Hematopoietic multipotent progenitor cell treated with erythropoietin and hydrocortisone succinate and interleukin-3 and kit ligand, for 6 days (in vitro differentiated cells): ENCODE results near the gene PCBP3.
"Not testable (repeated sequence)": the region's sequence is repeated elsewhere in the genome, so short reads cannot be mapped to it uniquely, and the experiment has no call there.

Experiments
- DNase-seq: peaks from one replicate; pipeline ENCODE4 v3.0.0-alpha.2; 2015

PCBP3 gene

DNA sequence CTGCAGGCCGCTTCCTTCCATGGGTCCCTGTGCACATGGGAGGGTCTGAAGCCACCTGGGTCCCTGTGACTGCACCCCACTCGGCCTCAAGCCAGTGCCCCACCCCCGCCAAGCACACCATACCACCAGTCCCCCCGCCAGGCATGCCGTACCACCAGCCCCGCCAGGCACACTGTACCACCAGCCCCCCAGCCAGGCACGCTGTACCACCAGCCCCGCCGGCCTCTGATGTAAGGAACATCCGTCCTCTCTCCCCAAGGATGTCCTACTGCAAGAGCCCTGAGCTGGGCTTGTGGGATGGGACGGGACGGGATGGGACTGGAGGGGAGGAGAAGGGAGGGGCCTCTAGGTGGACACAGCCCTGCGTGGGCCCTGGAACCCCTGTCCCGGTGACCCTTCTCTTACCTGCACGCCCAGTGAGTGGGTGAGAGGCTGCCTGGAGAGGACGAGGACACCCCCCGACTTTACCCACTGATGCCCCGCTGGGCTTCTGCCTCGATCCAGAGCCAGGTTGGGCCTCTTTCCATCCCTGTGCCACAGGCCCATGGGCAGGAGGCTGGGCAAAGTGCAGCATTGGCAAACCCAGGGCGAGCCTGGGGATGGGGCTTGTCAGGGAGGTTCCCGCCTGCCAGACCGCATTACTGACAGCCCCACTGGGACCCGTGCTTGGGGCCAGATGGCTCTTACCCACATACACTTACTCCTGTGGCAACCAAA is 297.3 kb downstream of the PCBP3 start:
- DNase-seq, result no peak

DNA sequence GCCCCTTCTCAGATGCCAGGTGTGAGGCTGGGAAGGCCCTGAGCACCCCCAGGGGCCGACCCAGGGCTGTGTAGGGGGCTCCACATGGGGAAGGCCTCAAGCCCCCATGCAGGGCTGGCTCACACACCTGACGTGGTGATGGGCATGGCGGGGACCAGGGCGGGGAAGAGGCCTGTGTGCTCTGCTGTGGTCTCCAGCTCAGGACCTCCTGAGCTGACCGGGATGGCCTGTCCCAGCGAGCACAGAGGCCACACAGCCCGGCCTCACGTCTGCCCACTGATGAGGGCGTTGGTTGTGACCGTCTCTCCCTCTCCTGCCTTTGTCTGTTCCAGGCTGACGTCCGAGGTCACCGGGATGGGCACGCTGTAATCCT is 297.8 kb downstream of the PCBP3 start:
- no peak for DNase-seq

DNA sequence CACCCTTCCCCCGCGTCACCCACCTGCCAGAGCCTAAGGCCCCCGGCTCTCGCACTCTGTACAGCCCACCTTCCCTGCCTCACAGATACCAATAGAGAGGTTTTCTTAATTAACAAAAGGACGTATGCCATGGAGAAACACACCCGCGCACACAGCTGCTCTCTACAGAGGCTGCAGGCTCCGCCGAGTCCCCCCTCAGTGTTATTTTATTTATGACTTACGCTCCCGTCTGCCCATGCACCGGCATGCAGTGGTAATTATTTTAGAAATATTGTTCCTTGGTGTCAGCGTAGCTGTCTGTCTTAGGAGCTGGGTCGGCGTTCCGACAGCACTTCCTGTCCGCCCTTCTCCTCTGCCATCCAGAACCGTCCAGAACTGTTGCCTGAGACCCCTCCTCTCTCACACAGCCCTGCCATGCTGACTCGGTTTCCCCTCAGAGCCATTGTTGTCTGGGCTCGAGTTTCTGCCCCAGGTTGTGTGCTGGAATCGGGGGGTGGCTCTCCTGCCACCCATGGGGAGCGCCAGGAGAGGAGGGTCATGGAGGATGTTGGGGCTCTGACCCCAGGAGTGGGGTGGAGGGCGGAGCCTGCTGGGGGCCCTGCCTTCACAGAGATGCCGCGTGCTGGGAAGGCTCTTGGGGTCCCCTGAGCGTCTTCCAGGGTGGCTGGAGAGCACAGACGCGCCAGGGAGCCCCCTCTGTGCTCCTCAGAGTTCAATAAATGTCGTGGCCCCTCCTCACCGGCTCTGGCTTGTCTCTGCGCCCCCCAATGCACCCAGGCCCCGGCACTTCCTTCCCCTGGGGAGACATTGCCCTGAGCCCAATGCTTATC is 298.4 kb downstream of the PCBP3 start:
- DNase-seq, result no peak

DNA sequence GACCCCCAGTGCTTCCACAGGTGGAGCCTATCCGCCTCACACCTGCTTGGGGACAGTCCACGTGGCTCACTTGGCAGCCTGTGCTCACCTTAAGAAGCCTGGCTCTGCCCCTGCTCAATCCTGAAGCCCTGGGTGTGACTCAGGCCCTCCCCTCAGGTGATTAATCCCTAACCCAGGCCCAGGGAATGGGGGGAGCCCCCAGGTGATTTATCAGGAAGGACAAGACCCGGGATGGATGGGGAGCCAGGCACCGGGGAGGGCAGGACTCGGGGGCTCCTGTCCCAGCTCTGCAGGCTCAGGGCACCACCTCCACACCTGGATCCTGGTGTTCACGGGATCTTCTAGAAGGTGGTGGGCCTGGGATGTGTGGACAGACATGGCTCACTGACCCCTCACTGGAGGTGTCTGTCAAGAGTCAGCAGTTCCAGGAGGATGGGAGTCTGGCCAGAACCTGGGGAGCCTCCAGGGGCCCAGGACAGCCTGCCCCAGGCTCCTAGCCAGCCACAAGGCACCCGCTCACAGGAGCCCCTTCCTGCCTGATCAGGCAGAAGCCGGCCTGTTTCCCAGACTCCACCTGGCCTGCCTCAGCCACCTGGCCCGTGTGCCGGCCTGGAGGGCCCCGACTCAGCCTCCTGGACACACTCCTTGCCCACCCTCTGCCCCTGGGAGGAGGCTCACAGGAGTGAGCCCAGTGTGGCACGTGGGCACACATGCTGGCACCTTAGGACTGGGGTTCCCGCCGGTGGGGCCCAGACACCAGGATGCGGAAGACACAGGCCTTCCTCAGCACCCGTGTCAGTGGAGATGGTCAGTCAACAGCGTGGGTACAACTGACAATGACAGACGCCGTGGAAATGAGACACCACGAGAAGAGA is 299.5 kb downstream of the PCBP3 start:
- no peak for DNase-seq

DNA sequence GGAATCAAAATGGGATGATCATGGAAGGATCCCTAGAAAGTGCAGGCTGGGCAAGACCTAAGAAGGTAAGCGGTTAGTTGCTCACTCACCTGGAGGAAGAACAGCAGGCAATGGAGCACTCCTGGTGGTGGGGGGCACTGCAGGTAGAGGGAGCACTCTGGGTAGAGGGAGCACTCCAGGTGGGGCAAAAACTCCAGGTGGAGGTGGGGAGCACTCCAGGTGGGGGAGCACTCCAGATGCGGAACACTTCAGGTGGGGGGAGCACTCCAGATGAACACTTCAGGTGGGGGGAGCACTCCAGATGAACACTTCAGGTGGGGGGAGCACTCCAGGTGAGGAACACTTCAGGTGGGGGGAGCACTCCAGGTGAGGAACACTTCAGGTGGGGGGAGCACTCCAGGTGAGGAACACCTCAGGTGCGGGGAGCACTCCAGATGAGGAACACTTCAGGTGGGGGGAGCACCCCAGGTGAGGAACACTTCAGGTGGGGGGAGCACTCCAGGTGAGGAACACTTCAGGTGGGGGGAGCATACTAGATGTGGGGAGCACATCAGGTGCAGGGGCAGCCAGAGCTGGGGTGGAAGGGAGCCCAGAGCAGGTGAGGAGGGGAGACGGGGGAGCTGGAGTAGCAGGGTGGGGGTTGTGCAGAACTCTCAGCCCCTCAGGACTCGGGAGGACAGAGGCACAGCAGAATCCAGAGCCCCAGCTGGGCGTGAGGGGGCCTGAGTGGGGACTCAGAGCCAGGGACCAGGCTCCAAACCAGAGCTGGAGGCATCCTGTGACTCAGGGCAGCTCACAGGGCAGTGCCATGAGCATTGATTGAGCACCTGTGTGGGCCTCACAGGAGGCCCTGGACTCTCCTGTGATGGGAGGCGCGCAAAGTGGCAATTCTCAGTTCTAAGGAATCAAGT is 300.4 kb downstream of the PCBP3 start:
- no peak for DNase-seq

GRCh38 chr21:45944601-45945000 is 301.1 kb downstream of the PCBP3 start:
- DNase-seq, result no peak

DNA sequence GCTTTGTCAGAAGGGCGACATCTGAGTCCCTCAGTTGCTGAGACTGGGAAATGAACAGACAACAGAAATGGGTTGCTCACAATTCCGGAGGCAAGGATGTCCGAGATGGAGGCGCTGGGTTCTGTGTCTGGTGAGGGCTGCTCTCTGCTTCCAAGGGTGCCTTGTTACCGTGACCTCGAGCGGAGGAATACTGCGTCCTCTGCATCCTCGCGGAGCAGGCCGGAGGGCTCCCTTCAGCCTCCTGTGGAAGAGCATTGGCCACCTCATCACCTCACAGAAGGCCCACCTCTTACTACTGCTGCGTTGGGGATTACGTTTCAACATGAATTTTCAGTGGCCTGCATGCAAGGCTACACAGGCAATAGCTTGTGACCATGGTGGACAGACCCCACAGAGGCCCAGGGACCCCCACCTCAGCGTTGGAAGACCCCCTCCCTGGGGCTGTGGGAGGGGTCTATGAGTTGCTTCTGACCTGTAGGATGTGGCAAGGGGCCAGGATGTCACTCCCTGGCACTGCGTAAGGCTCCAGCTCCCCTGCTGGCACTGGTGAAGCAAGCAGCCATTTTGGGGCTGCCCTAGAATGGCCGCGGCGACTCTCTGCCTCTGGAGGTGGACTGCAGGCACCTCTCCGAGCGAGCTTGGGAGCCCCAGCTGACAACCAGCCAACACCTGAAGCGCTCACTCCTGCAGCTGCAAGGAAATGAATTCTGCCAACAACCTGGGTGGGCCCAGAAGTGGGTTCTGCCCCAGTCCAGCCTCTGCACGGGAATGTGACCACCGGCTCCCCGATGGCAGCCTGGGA is 301.7 kb downstream of the PCBP3 start:
- no peak for DNase-seq

GRCh38 chr21:45945868-45946210 is 302.3 kb downstream of the PCBP3 start:
- no peak for DNase-seq

GRCh38 chr21:45947296-45947695 is 303.8 kb downstream of the PCBP3 start:
- no peak for DNase-seq

DNA sequence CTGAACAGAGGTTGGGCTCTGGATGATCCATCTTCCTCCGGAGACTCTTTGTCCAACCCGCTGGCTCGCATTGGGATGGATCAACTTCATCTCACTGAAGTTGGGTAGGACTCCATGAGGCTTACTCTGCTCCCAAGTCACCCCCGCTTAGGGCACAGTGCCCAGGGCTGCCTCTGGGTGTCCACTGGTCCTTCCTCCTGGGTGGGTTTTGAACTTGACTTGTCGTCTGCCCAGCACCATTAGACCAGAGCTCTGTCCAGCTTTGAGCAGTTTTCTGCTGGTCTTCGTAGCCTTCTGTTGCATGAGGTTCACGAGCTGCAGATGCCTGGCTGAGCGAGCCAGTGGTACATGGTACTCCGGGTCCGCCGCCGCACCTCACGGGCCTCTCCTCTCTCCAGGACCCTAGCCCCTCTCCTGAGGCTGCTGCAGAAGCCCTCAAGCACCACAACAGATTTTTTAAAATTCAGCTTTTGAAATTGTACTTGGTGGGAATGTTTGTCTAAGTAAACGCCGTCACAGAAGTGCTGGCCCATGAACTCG is 304.3 kb downstream of the PCBP3 start:
- DNase-seq, result no peak

- DNase-seq, result no peak
These were observed 305.1 kb downstream of the PCBP3 start for GRCh38 chr21:45948576-45949141.

GRCh38 chr21:45949928-45950739 is 306.6 kb downstream of the PCBP3 start:
- no peak for DNase-seq

DNA sequence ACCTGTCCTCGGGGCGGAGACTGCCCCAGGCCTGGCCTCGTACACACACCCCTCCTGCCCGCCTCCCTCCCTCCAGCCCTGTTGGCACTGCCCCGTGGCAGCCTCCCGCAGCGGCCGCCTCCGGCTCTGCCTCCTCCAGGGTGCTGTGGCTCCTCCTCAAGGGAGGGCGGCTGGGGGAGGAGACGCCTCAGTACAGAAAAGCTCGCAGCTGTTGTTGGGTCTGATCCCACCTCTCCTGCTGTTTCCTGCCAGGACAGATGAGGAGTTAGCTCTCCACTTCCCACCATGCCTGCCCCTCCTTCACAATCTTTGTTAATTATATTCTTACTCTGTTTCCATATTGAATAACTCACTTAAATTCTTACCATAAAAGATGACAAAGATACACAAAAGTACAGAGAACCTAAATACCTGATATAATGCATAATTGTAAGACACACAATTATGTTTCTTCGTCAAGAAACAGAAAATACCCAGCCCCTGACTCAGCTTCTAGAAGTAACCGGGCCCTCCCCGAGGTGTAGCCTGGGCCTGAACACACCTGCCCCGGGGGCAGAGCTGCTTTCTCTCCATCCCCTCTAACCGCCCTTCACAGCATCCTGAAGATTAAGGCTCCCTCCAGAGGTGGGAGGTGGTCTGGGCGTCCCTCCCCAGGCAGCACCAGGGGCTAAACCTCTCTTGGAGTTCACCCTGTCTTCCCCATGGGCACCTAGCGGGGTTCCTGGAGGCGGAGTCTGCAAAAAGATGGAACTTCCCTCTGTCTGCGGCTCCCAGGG is 307.4 kb downstream of the PCBP3 start:
- no peak for DNase-seq

DNA sequence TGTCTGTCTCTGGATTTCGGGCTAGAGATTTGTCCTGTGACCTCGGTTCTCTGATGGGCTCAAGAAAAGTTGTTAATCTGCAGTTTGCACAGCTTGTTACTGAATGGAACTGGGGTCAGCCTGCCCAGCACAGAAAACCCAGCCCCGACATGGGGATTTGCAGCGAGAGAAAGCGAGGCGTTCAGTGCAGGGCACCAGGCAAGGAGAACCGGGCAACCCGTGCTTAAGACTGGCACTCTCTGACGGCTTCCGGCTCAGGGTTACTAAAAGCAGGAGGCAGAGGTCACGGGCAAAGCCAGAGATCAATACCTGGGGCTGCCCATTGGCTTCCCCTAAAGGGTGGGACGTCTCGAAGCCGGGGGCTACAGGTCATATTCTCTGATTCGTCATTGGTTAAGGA is 308.2 kb downstream of the PCBP3 start:
- DNase-seq, result no peak

- not testable (repeated sequence) for DNase-seq
These were observed 309.0 kb downstream of the PCBP3 start for GRCh38 chr21:45952527-45952926.

DNA sequence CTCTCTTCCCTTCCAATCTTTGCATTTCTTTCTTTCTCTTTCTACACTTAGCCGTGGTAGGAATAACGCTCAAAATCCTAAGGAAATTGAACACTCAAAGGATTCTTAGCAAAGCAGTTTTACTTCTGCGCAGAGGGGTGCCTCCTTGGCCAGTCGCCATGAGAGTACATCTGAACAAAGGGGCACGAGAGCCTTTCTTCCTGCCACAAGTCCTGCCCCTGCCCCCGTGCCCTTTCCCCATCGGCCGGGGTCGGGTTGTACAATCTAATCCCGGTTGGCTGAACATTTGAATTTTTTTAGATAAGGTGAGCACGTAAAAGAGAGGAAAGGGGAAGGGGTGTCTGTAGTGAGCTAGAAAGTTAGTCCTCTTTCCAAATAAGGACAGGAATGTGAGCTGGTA is 309.4 kb downstream of the PCBP3 start:
- DNase-seq, result no peak

DNA sequence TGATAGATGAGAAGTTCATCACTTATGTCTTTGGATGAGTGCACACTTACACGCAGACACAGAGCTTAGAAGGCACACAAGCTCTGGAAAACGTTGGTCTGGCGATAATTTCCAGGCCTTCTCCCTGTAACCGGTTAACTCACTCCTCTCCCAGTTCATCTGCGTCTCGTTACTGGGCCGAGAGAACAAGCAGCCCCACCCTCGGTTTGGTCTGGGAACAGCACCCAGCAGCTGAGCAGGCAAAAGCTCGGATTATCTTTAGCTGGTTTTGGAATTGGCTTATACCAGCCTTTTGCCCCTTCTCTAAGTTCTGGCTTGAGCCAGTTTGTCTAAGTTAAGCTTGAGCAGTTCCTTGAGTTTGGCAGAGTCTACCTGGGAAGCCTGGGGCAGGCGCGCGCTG is 310.7 kb downstream of the PCBP3 start:
- no peak for DNase-seq

DNA sequence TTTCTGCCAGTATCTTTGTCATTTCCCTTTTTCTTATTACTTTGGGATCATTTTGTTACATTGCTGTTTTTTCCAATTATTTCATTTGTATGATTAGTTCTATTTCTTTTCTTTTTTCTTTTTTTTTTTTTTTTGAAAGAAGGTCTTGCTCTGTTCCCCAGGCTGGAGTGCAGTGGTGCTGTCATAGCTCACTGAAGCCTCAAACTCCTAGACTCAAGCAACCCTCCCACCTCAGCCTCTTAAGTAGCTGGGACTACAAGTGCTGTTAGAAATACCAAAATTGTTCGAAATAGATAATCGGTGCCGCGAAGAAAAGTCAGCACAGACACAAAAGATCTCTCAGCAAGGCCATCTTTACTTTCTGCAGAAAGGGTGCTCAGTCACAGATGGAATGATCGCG is 311.4 kb downstream of the PCBP3 start:
- DNase-seq, result no peak

DNA sequence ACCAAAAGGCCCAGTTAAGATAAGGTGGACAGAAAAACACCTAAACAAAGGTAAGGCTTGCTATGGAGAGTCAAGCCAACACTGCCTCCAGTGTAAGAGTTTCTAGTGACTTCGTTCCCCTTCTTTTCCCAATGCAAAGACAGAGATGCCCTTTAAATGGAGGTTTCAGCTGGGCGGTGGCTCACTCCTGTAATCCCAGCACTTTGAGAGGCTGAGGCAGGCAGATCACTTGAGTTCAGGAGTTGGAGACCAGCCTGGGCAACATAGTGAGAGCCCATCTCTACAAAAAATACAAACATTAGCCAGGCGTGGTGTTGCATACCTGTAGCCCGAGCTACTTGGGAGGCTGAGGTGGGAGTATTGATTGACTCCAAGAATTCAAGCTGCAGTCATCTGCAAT is 314.0 kb downstream of the PCBP3 start:
- DNase-seq, result no peak
